Measurements from ENCODE around the gene NMT1. TPM values are rescaled to one million over a fixed set of nuclear protein-coding genes. Genes with fewer than 3 reads are reported as not detected.

NMT1 gene
- total RNA-seq, 1 experiment from 2014 or later = 132 TPM

DNA sequence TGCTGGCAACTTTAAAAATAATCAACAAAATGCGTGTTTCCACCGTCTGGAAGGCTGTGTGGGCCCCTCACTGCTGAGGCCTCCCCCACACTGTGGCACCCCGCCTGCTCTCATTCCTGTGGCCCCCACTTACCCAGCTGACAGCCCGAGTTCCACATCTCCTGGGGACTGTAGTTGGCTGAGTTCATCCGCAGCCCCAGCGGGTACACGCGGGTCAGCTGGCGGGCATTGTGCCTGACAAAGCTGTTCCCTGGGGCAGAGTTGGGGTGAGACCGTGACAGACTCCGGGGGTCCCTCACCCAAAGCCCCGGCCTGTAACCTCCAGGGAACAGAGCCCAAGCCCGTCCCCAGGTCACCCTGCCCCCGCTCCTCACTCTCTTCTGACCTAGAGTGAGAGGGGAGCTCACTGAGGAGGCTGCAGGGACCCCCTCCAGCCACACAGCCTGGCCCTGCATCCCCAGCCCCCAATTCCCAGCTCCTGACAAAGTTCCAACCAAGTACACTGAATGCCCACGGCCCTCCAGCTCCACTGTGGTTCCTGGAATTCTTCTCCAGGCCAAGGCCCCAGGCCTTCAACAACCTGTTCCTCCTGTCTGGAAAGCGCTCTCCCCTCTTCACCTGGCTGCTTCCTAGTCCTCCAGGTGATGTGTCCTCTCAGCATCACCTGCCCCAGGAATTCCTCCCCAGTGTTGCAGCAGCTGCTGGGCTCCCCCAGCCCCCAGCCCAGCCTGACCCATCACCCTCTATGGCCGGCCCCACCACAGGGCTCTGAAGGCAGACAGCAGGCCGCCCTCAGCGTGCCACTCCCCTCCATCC lies 53.2 kb downstream of the NMT1 start:
- no TSS peak for BruUV-seq (replicated peaks)
- intact Hi-C loops (cut with micrococcal nuclease; ENCODE audit: unreplicated experiment) = no loop called here

DNA sequence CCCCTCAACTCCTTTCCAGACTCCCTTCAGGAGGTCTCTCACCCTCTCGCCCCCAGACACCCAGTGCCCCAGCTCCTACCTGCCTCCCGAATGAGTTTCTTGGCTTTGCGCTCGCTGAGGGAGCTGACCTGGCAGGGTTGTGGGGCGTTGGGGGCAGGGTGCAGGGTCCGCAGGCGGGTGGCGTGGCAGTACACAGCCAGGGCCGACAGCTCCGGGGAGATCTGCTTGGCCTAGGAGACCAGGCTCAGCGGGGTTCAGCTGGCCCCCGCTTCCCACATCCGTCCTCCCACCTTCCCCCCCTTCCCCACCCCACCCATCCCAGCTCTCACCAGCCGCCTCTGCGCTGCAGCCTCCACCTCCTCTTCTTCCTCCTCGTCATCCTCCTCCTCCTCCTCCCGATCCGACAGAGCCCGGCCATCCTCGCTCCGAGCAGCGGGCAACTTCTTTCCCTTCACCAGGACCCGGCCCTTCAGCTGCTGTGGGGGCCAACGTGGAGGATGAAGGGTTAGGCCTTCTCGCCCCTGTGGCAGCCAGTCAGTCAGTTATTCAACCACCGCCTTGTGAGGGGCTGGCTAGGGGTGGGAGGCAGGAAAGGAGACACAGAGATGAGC lies 54.0 kb downstream of the NMT1 start:
- no peaks in the 10 kb centered on the region for H3K27me3 ChIP-seq (ENCODE audit: insufficient read depth, low read depth)
- TF ChIP-seq, protein P1, sequence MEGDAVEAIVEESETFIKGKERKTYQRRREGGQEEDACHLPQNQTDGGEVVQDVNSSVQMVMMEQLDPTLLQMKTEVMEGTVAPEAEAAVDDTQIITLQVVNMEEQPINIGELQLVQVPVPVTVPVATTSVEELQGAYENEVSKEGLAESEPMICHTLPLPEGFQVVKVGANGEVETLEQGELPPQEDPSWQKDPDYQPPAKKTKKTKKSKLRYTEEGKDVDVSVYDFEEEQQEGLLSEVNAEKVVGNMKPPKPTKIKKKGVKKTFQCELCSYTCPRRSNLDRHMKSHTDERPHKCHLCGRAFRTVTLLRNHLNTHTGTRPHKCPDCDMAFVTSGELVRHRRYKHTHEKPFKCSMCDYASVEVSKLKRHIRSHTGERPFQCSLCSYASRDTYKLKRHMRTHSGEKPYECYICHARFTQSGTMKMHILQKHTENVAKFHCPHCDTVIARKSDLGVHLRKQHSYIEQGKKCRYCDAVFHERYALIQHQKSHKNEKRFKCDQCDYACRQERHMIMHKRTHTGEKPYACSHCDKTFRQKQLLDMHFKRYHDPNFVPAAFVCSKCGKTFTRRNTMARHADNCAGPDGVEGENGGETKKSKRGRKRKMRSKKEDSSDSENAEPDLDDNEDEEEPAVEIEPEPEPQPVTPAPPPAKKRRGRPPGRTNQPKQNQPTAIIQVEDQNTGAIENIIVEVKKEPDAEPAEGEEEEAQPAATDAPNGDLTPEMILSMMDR (conservative IDR thresholded peaks at IDR 0.05) = no peak
- TF ChIP-seq EZH2 (IDR thresholded peaks at IDR 0.05; ENCODE audit: low read depth) = no peak
- H3K4me1 ChIP-seq (replicated peaks; ENCODE audit: insufficient read depth) = no peaks in the 10 kb centered on the region
- H3K4me2 ChIP-seq = no peak overlapping the region
- ChIA-PET CTCF (no interaction called here), POLR2A (ENCODE audit: unreplicated experiment) (no interaction called here)
- intact Hi-C loops (cut with micrococcal nuclease; ENCODE audit: unreplicated experiment) = no loop called here
- no peaks in the 10 kb centered on the region for H4K20me1 ChIP-seq (ENCODE audit: insufficient read depth)
- H3K79me2 ChIP-seq (ENCODE audit: low read depth) = no peaks in the 10 kb centered on the region
- DNase-seq = no peak
- H3K9me3 ChIP-seq (ENCODE audit: insufficient read depth, low read depth) = no peaks in the 10 kb centered on the region
- no peaks in the 10 kb centered on the region for H3K9me2 ChIP-seq (ENCODE audit: insufficient read depth)
- H3K27ac ChIP-seq = no peak overlapping the region
- no peak overlapping the region for H3K4me3 ChIP-seq
- no TSS peak for BruUV-seq (replicated peaks)
- H3F3A ChIP-seq (ENCODE audit: insufficient read depth, low read depth) = no peaks in the 10 kb centered on the region
- H3K36me3 ChIP-seq (ENCODE audit: low read depth) = no peaks in the 10 kb centered on the region
- H2AFZ ChIP-seq = no peak overlapping the region

More for the DNA sequence above, 53.2 kb downstream of the NMT1 start:
- Histone ChIP-seq H3K9me2 (ENCODE audit: insufficient read depth) (no peaks in the 10 kb centered on the region), H3K27me3 (ENCODE audit: insufficient read depth, low read depth) (no peaks in the 10 kb centered on the region), H3K4me3 (no peak overlapping the region), H2AFZ (no peak overlapping the region), H3K9me3 (ENCODE audit: insufficient read depth, low read depth) (no peaks in the 10 kb centered on the region), H3K4me2 (no peak overlapping the region), H3K79me2 (ENCODE audit: low read depth) (no peaks in the 10 kb centered on the region), H3K27ac (no peak overlapping the region), H3K4me1 (replicated peaks; ENCODE audit: insufficient read depth) (no peaks in the 10 kb centered on the region), H3K36me3 (ENCODE audit: low read depth) (no peaks in the 10 kb centered on the region), H3F3A (ENCODE audit: insufficient read depth, low read depth) (no peaks in the 10 kb centered on the region), H4K20me1 (ENCODE audit: insufficient read depth) (no peaks in the 10 kb centered on the region)
- ChIA-PET POLR2A (ENCODE audit: unreplicated experiment) (no interaction called here), CTCF (no interaction called here)
- DNase-seq = no peak
- no peak for TF ChIP-seq EZH2 (IDR thresholded peaks at IDR 0.05; ENCODE audit: low read depth)
- TF ChIP-seq, protein P1 (conservative IDR thresholded peaks at IDR 0.05) = no peak

DNA sequence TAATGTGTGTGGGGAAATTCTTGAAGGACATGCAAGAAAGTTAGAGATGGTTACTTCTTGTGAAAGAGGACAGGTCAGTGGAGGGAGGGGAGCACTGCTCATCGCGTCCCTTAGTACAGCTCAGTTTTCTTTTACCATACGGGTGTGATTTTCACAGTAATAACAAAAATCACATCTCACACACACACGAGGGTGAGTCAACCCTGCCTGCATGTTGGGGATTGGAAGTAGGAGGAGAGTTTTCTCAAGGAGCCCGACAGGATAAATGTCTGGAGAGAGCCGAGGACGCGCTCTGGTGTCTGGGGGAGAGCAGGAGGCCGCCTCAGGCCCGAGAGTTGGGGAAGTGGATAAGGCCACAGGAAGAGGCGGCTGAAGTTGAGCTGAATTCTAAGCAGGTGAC lies 54.8 kb downstream of the NMT1 start:
- ChIA-PET CTCF (no interaction called here), POLR2A (ENCODE audit: unreplicated experiment) (no interaction called here)
- Histone ChIP-seq H3K9me2 (ENCODE audit: insufficient read depth) (no peaks in the 10 kb centered on the region), H2AFZ (no peak overlapping the region), H3K79me2 (ENCODE audit: low read depth) (no peaks in the 10 kb centered on the region), H3F3A (ENCODE audit: insufficient read depth, low read depth) (no peaks in the 10 kb centered on the region), H3K4me2 (no peak overlapping the region), H3K9me3 (ENCODE audit: insufficient read depth, low read depth) (no peaks in the 10 kb centered on the region), H4K20me1 (ENCODE audit: insufficient read depth) (no peaks in the 10 kb centered on the region), H3K27me3 (ENCODE audit: insufficient read depth, low read depth) (no peaks in the 10 kb centered on the region), H3K4me1 (replicated peaks; ENCODE audit: insufficient read depth) (no peaks in the 10 kb centered on the region), H3K27ac (no peak overlapping the region), H3K36me3 (ENCODE audit: low read depth) (no peaks in the 10 kb centered on the region), H3K4me3 (no peak overlapping the region)
- no peak for DNase-seq
- intact Hi-C loops (cut with micrococcal nuclease; ENCODE audit: unreplicated experiment) = no loop called here
- BruUV-seq (replicated peaks) = no TSS peak
- TF ChIP-seq, protein P1 (conservative IDR thresholded peaks at IDR 0.05) = no peak
- no peak for TF ChIP-seq EZH2 (IDR thresholded peaks at IDR 0.05; ENCODE audit: low read depth)
